Endothelial cell (in vitro differentiated cells): ENCODE results near the gene CDH23. TPM values are rescaled to one million over a fixed set of nuclear protein-coding genes. Genes with fewer than 3 reads are reported as not detected.

Experiments
- DNase-seq: peaks from one replicate; pipeline ENCODE4 v3.0.0; 2021; ENCODE audit warnings: low spot score
- H3K27ac Mint-ChIP-seq: one replicate; pipeline ENCODE4 v1.8.0; 2021; ENCODE audit warnings: mixed read lengths, inconsistent platforms; ENCODE audit not compliant: unreplicated experiment
- H3K27me3 Mint-ChIP-seq: one replicate; pipeline ENCODE4 v1.8.0; 2021; ENCODE audit warnings: mild to moderate bottlenecking, moderate library complexity, mixed read lengths, inconsistent platforms; ENCODE audit not compliant: unreplicated experiment
- H3K36me3 Mint-ChIP-seq: one replicate; pipeline ENCODE4 v1.8.0; 2021; ENCODE audit warnings: mild to moderate bottlenecking, low read depth, mixed read lengths, inconsistent platforms; ENCODE audit not compliant: unreplicated experiment
- H3K4me1 Mint-ChIP-seq: one replicate; pipeline ENCODE4 v1.8.0; 2021; ENCODE audit warnings: mild to moderate bottlenecking, mixed read lengths, inconsistent platforms; ENCODE audit not compliant: unreplicated experiment
- H3K4me3 Mint-ChIP-seq: one replicate; pipeline ENCODE4 v1.8.0; 2021; ENCODE audit warnings: mild to moderate bottlenecking, mixed read lengths, inconsistent platforms; ENCODE audit not compliant: unreplicated experiment
- H3K9me3 Mint-ChIP-seq: one replicate; pipeline ENCODE4 v1.8.0; 2021; ENCODE audit warnings: mixed read lengths, inconsistent platforms; ENCODE audit not compliant: unreplicated experiment
- CTCF ChIP-seq: fragments of 200-600 bp; sonication (generic); IDR thresholded peaks from one replicate; pipeline ENCODE4 v1.5.0; 2021; ENCODE audit warnings: antibody characterized with exemption; ENCODE audit not compliant: unreplicated experiment
- total RNA-seq: library from RNA; stranded (reverse); fragmentation: NEBNext Ultra II Directional; extraction: Animal tissue kit (Norgen Biotek cat#: 25700); gene quantifications from one replicate; pipeline ENCODE4 v1.2.1, GENCODE V29; 2021; ENCODE audit not compliant: unreplicated experiment

CDH23 gene
- total RNA-seq, 1 donor from 2014 or later: 0.54 TPM

GRCh38 chr10:71714592-71714991, 317.9 kb downstream of the CDH23 start:
- no peak for DNase-seq
- Mint-ChIP-seq H3K4me1 (peaks cover 20% of the 10 kb centered on the region), H3K27ac (no peak overlapping the region), H3K4me3 (no peak overlapping the region), H3K9me3 (no peaks in the 10 kb centered on the region), H3K36me3 (peaks cover 3% of the 10 kb centered on the region), H3K27me3 (peaks cover 9% of the 10 kb centered on the region)
- TF ChIP-seq CTCF: no peak

DNA sequence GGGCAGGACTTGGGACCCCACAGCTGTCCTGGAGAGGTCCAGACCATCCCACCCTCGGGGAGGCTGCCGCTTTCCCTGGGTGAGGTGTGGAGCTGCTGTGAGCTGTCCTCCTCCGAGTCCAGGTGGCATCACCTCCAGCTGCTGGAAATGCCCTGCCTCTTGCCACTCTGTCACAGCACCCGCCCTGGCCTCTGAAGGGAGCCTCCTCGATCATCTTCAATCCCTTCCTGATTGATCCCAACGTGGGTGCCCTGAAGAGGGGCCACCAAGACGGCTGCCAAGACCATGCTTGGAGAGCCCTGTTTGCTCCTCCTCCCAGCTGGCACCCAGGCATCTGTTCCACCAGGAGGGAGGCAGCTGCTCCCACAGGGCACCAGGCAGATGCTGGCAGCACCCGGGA, 318.3 kb downstream of the CDH23 start:
- TF ChIP-seq CTCF: no peak
- Mint-ChIP-seq H3K9me3 (no peaks in the 10 kb centered on the region), H3K36me3 (peaks cover 3% of the 10 kb centered on the region), H3K4me3 (no peak overlapping the region), H3K27me3 (peaks cover 9% of the 10 kb centered on the region), H3K4me1 (peaks cover 20% of the 10 kb centered on the region), H3K27ac (no peak overlapping the region)
- DNase-seq: no peak

DNA sequence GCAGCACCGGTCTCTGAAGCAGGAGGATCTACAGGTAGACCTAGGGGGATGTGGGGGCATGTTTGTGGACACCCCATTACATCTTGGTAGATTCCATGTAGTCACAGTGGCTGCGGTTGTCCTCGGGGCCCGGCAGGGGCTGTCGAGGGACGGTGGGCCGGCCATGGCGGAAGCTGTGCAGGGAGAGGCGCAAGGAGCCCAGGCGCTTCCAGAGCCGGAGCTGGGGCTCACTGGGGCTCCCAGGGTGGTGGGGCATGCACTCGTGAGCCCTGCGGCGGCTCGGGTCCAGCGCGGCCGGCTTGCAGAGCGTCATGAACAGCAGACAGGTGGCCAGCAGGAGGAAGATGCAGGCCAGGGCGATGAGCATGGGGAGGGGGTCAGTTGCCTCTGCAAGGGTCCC, 319.1 kb downstream of the CDH23 start:
- peaks cover 22% of the 10 kb centered on the region for H3K4me1 Mint-ChIP-seq
- H3K4me3 Mint-ChIP-seq: no peak overlapping the region
- H3K36me3 Mint-ChIP-seq: peaks cover 3% of the 10 kb centered on the region
- no peak for TF ChIP-seq CTCF
- H3K9me3 Mint-ChIP-seq: no peaks in the 10 kb centered on the region
- H3K27ac Mint-ChIP-seq: no peak overlapping the region
- peaks cover 12% of the 10 kb centered on the region for H3K27me3 Mint-ChIP-seq
- no peak for DNase-seq

GRCh38 chr10:71716426-71716825, 319.7 kb downstream of the CDH23 start:
- Mint-ChIP-seq H3K4me3 (no peak overlapping the region), H3K27ac (no peak overlapping the region), H3K9me3 (no peaks in the 10 kb centered on the region), H3K4me1 (peaks cover 22% of the 10 kb centered on the region), H3K27me3 (peaks cover 12% of the 10 kb centered on the region), H3K36me3 (peaks cover 3% of the 10 kb centered on the region)
- no peak for DNase-seq
- no peak for TF ChIP-seq CTCF

DNA sequence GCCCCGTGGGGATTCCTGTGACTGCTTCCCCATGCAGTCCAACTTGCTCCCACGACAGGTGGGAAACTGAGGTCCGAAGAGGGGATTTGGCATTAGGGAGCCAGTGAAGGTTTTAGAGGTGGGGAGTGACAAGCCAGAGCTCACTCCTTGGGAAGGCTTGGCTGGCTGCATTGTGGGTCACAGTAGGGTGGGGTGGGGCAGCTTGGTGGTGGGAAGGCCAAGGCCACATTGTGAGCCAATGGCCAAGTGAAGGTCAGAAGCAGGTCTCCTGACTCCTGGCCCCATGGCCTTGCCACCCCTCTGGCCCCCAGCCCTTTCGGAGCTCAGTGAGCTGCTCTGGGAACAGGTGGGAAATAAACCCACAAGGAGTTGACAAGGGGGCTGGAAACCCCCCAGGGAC, 320.3 kb downstream of the CDH23 start:
- Mint-ChIP-seq H3K4me1 (peaks cover 26% of the 10 kb centered on the region), H3K27ac (no peak overlapping the region), H3K4me3 (no peak overlapping the region), H3K9me3 (no peaks in the 10 kb centered on the region), H3K27me3 (peaks cover 14% of the 10 kb centered on the region), H3K36me3 (peaks cover 3% of the 10 kb centered on the region)
- DNase-seq: no peak
- TF ChIP-seq CTCF: no peak
